ENCODE results near the gene C12orf75. TPM values are rescaled to one million over a fixed set of nuclear protein-coding genes. Genes with fewer than 3 reads are reported as not detected.

C12orf75 gene
- total RNA-seq, 1 donor from 2014 or later: 276 TPM

- peak; percentile 69 for TF ChIP-seq CTCF (IDR thresholded peaks at IDR 0.05; ENCODE audit: insufficient read depth, low read length, poor library complexity, severe bottlenecking)
- no peaks in the 10 kb centered on the region for H3K27me3 ChIP-seq (ENCODE audit: control insufficient read depth, insufficient read depth, low read length)
- no peak overlapping the region for H3K4me3 ChIP-seq (ENCODE audit: low read depth, low read length)
- H3K36me3 ChIP-seq (ENCODE audit: control insufficient read depth, insufficient read depth, low read length): no peaks in the 10 kb centered on the region
- peak; percentile 16 for DNase-seq (ENCODE audit: low read depth)
These were observed 52.5 kb downstream of the C12orf75 start for GRCh38 chr12:105382771-105383622.

- TF ChIP-seq CTCF (IDR thresholded peaks at IDR 0.05; ENCODE audit: insufficient read depth, low read length, poor library complexity, severe bottlenecking): no peak
- Histone ChIP-seq H3K36me3 (ENCODE audit: control insufficient read depth, insufficient read depth, low read length) (no peaks in the 10 kb centered on the region), H3K4me3 (ENCODE audit: low read depth, low read length) (no peak overlapping the region), H3K27me3 (ENCODE audit: control insufficient read depth, insufficient read depth, low read length) (no peaks in the 10 kb centered on the region)
- DNase-seq (ENCODE audit: low read depth): no peak
These were observed 53.7 kb downstream of the C12orf75 start for GRCh38 chr12:105384220-105384619.

- no peak overlapping the region for H3K4me3 ChIP-seq (ENCODE audit: low read depth, low read length)
- no peak for DNase-seq (ENCODE audit: low read depth)
- H3K36me3 ChIP-seq (ENCODE audit: control insufficient read depth, insufficient read depth, low read length): no peaks in the 10 kb centered on the region
- no peak for TF ChIP-seq CTCF (IDR thresholded peaks at IDR 0.05; ENCODE audit: insufficient read depth, low read length, poor library complexity, severe bottlenecking)
- no peaks in the 10 kb centered on the region for H3K27me3 ChIP-seq (ENCODE audit: control insufficient read depth, insufficient read depth, low read length)
These were observed 54.5 kb downstream of the C12orf75 start for GRCh38 chr12:105384916-105385535.

GRCh38 chr12:105386431-105386830 is 55.9 kb downstream of the C12orf75 start:
- no peaks in the 10 kb centered on the region for H3K36me3 ChIP-seq (ENCODE audit: control insufficient read depth, insufficient read depth, low read length)
- no peak for DNase-seq (ENCODE audit: low read depth)
- no peak for TF ChIP-seq CTCF (IDR thresholded peaks at IDR 0.05; ENCODE audit: insufficient read depth, low read length, poor library complexity, severe bottlenecking)
- no peak overlapping the region for H3K4me3 ChIP-seq (ENCODE audit: low read depth, low read length)
- no peaks in the 10 kb centered on the region for H3K27me3 ChIP-seq (ENCODE audit: control insufficient read depth, insufficient read depth, low read length)

GRCh38 chr12:105391231-105391630 is 60.7 kb downstream of the C12orf75 start:
- H3K27me3 ChIP-seq (ENCODE audit: control insufficient read depth, insufficient read depth, low read length): no peaks in the 10 kb centered on the region
- no peaks in the 10 kb centered on the region for H3K36me3 ChIP-seq (ENCODE audit: control insufficient read depth, insufficient read depth, low read length)
- TF ChIP-seq CTCF (IDR thresholded peaks at IDR 0.05; ENCODE audit: insufficient read depth, low read length, poor library complexity, severe bottlenecking): no peak
- no peak for DNase-seq (ENCODE audit: low read depth)
- H3K4me3 ChIP-seq (ENCODE audit: low read depth, low read length): no peak overlapping the region

All from kidney epithelial cell (primary cell).